GM20431 (cell line): ENCODE results near the gene MYBPH.

Experiments
- in situ Hi-C: fragments of 300-500 bp; cut with MseI, MboI; formaldehyde crosslinking; loops from one replicate; pipeline ENCODE4 v1.15.0; 2020; ENCODE audit warnings: low sequenced_read_pairs; ENCODE audit not compliant: unreplicated experiment

The MYBPH gene

DNA sequence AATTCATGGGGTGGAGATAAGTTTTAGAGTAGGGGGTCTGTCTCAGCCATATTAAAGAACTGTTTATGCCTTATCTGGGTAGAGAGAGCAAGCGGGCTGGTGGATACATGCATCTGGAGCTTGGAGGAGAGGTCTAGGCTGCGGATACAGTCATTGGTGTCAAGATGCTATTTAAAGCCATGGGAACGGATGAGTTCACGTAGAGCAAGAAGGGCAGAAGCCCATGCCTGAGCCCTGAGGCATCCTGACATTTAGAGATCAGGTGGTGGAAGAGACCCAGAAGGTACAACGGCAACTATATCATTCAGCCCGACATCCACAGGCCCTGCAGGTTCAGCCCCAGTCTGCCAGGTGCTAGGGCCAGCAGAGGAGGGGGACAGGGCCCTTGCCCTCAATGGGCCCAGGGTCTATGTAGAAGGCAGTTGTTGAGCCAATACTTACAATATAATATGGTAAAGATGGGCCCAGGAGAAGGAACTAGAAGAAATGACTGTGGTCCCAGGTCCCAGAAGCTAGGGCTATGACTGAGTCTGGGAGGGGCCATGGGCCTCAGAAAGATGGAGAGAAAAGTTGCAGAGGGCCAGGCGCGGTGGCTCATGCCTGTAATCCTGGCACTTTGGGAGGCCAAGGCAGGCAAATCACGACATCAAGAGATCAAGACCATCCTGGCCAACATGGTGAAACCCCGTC, 26.0 kb upstream of the MYBPH start:
- in situ Hi-C loops, result no loop called here

DNA sequence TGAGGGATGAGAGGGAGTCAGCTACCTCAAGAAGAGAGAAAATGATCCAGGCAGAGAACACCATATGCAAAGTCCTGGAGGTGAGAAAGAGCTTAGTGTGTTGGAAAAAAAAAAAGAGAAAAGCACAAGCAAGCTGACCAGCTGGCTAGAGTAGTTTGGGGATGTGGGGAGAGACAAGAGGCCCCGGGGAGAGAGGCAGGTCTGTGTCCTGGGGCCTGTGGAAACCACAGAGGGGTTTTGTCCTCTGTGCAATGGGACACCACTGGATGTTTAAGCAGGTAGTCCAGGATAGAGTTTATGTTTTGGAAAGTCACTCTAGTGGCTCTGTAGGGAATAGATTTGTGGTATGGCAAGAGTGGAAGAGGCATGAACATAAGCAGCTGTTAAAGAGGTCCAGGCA, 25.3 kb upstream of the MYBPH start:
- in situ Hi-C loops, result no loop called here

DNA sequence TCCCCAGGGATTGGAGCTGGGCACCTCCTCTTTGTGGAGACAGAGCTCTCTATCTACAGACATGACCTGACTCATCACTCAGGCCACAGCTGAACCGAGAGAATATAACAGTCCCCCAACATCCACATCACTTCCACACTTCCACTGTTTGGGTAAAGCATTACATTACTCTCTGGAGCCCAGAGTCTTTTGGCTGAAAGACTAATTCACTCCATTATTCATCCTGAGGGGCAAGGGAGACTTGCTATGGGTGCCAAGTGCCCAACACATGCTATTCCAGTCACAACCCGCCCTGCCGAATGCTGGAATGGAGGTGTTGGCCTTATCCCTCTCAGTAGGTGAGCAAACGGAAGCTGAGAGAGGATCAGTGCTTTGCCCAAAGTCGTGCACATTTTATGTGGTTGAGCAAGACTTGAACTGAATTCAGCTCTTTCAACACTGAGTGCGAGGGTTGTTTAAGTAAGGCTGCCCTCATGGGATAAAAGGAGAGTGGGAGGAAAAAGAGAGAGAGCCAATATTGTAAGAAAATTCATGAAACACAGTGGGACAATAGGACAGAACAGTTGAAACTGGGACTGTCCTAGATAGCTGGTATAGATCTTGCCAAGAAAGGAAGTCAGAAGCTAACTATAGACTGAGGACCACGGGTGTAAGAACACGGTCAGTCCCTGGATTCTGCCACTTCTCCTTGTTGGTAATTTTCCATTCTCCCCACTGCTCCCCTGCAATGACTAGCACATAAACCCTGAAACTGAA, 24.4 kb upstream of the MYBPH start:
- in situ Hi-C loops, result no loop called here

DNA sequence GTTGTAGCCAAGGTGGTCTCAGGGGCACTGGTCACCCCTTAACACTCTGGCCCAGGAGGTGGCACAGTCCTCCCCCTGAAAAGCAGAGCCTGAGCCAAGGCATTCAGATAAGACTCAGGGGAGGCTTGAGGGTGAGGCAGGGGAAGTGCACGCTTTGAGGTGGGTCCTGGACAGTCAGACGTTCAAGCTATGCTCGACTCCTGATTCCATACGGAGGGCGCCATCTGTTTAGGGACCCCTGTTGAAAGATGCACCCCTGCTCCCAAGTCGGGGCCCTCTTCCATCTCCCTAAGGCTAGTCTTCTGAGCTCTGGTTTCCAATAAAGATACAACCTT, 23.8 kb upstream of the MYBPH start:
- in situ Hi-C loops, result no loop called here

DNA sequence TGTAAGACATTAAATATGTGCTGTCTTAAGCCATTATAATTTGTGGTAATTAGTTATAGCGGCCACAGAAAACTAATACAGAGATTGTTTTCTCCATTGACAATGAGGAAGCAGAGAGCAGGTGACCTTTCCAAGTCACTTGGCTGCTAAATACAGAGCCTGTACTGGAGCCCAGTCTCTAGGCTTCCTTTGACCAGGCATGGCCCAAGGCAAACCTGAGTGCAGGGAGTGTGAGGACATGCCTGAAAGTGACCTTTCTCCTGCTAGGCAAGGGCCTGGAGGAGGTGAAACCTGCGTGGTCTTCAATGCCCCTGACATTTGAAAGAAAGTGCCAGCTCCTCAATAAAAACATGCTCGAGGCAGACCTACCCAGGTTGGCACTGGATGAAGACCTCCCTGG, 23.4 kb upstream of the MYBPH start:
- in situ Hi-C loops, result no loop called here

DNA sequence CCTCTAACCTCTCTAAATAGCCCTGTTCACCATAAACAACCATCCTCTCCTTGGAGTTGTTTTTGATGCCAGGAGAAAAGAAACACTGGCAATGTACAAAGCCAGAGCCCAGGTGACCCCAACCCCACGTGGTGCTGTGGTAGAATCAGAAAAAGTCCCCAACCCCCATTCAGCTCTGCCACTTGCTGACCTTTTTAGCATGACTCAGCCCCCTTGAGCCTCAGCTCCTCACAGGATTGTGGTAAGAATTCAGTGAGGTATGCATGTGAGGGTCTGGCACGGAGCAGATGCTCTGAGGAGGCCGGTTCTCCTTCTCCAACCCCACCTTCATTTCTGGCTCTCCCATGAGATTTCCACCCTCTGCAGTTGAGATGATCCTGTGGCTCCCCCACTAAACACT, 22.0 kb upstream of the MYBPH start:
- in situ Hi-C loops, result no loop called here

DNA sequence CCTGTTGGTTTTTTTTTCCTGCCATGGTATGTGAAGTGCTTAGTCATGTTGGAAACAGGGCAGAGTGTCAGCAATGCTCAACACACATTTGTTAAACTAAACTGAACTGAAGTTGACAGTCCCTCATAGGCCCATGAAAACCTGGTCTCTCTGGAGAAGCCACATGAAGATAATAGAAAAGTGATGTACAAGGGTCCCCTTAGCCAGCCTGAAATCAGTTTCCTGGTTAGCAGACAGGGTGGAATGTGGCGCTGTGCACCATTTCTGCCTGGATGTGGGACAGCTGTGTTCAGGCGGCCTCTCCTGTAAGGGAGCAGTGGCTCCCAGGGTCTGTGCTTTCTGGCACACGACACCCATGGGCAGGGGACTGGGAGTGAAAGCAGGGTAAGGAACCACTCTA, 20.7 kb upstream of the MYBPH start:
- in situ Hi-C loops, result no loop called here

DNA sequence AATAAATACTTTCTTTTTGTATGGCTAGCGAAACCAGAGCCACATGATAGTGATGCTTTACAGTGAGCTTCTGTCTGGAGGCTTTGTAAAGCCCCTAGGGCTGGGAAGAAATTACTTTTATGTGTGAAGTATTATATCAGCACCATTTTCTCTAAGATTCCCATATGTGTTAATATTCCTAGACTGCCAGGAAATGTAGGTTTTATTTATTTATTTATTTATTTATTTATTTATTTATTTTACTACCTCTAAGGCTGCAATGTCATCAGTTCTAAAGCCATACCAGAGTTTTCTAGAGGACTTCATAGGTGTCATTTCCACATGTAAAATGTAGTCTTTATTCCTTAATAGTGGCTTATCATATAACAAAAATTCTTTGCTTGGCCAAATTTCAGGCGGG, 15.3 kb upstream of the MYBPH start:
- in situ Hi-C loops, result no loop called here

DNA sequence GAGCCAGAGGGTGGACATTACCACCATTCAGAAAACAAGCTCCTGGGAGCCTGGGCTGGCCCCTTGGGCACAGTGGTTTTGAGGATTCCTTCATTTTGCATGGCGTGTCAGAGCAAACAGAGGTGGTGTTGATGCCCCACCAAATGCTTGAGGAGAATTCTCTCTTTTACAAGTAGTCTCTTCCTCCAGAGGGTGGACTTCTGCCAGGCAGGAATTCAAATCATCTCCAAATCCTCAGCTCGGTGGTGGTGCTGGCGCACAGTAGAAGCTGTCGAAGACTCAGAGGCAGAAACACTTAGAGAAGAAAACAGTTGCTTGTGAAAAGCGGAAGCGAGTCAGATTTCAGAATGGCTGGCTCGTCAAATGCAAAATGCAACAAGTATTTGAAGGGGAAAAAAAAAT, 14.3 kb upstream of the MYBPH start:
- in situ Hi-C loops, result no loop called here

DNA sequence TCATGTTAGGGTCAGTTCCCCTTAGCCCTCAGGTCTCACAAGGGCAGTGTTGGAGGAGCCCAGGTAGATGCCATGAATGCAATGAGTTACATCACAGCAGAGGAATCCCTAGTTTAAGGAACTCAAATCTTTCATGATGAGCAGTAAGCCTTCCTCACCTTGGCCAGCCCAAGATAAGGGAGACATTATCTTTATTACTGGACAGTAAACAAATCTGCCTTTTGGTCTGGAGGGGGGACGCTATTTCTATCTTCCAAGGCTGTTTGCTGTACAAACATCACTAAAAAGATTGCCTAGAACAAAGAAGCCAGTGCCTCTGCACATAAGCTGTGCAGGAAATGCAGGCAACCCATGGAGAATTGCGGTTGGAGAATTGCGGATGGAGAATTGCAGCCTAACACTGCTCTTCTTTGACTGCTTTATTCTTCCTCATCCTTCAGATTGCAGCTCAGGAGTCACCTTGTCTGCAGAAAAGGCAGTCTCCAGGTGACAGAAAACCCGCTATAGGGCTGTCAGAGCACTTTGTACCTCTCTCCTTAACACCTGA, 13.1 kb upstream of the MYBPH start:
- in situ Hi-C loops, result no loop called here

DNA sequence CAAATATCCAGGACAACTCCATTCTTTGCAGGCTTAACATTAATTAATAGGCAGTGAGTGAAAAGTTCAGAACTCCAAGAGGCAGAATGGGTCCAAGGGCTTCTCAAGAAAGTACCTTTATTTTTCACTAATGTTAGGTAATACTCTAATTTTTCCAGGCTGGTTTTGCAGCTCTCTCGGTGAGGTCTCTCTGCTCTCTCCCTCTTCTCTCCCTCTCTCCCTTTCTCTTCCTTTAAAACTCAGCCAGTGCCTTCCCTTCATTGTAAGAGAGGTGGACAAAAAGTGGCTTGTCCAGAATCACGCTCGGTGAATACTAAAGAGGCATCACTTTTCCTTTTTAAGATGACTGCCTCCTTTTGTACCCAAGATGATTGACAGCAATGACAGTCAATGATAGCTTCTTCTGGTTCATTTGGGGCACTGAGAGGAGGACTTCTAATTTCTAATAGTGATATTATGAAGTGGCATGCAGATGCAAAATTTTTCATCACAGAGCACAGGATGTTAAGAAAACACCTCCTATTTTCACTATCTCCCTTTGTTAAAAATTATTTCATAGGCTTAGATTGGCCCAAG, 12.2 kb upstream of the MYBPH start:
- in situ Hi-C loops, result no loop called here

DNA sequence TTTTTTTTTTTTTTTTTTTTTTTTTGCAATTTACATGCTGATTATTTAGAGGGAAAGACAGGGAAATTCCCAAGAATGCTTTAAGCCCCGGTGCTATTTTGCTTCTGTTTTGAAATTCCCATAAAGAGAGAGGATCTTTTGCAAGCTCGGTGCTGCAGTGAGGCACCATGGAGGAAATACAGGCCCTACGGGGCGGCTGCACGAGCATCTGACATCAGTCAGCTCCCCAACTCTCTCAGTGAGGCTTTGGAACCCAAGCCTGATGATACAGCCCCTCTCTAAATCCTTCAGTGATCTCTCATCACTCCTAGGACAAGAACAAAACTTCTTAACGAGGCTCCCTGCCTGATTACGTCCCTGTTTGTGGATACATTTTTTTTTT, 11.7 kb upstream of the MYBPH start:
- in situ Hi-C loops, result no loop called here

DNA sequence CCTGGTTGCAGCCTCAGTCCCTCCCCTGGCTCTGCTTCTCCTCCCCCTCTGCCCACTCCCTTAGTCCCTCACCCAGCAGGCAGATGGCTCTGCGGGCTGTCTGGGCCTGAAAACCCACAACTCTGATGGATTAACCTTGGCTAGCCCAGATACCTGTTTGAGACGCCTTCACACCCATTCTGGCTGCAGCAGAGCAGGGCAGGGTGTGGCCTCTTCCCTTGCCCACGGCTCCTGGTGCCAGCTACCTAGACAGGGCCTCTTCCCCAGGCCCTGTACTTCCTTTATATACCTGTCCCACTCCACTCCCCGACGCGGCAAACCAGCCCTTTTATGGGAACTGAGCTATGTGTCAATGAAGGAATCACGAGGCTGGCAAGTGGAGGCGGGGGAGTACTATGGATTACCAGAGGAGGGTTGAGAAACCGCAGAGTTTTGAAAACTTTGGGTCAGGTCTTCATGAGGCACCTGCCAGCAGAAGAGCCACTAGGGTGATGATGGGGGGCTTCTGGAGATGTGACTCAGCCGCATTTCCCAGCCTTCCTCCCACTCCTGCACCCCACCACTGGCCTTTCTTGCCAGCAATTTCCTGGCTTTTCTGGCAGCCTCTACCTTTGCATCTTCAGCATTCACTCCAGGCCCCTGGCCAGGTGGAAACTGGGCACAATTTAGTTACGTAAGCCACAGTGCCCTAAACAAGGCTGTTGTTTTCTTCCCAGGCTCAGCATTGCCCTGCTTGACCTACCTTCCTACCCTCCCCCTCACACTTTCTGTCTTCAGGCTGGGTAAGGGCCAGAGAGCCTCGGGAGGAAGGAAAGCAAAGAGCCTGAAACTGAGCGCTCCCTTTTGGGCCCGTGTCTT, 11.0 kb upstream of the MYBPH start, which contains the start of gene CHI3L1:
TSS of gene CHI3L1 (minus strand) at position 259 of the 858 bp plus-strand sequence. CDS start at position 178, 81 bp downstream.
- in situ Hi-C loops, result no loop called here

DNA sequence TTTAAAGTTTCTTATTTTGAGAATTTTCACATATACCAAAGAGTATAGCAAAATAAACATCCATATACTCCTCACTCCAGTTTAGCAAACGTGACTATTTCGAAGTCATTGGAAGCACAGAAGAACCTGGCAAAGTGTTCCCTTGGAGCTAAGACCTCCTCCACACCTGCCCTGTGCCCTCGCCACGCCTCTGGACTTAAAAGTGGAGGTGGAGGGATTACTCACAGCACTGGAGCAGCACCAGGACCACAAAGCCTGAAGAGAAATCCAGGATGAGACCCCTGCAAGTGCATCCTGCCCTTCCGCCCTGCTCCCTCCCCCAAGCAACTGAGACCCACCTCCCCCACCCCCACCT, 10.4 kb upstream of the MYBPH start:
- in situ Hi-C loops, result no loop called here

DNA sequence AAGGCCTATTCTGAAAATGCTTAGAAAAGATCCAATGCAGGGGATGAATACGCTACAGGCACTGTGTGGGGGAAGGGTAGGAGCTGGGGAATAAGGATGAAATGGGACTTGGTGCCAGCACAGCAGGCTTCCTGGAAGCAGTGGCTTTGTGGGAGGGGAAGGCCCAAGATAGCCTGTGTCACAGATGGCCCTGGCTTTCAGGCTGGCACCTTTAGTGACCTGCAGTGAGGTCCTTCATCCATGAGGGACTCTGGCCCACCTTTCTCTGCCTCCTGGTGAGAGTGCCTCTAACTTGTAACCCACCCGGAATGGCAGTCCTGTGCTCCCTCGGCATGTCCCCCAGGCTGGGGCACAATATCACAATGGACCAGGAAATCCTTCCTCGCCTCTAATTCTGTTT, 10.0 kb upstream of the MYBPH start:
- in situ Hi-C loops, result no loop called here

DNA sequence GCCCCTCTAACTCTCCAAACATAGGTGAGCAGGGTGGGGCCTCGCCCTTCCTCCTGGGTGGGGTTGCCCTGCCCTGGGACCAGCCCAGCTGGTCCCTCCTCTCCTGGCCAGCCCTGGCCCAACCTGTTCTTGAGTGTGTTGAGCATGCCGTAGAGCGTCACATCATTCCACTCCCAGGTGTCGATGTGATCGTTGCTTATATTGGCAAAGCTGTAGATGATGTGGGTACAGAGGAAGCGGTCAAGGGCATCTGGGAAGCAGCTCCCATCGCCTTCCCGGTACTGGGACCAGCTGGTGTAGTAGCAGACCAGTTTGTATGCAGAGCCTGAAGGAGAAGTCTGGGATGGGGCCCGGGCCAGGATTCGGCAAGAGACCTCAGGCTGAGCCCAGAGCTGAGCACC, 9.4 kb upstream of the MYBPH start:
- in situ Hi-C loops, result no loop called here

DNA sequence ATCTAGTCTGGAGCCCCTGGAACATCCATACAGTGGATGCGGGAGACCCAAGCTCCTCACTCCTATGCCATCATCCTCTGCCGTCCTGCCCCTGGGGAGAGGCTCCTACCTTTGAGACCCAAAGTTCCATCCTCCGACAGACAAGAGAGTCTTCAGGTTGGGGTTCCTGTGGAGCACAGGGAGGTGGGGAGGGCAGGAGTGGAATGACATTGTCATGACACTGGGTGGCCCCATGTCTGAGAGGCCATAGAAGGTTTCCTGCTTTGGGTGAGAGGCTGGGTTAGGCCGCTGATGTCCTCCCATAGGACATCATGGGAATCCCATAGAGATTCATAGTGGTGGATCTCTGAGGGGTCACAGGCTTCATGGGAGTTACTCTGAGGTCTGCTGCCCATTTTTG, 8.8 kb upstream of the MYBPH start:
- in situ Hi-C loops, result no loop called here

DNA sequence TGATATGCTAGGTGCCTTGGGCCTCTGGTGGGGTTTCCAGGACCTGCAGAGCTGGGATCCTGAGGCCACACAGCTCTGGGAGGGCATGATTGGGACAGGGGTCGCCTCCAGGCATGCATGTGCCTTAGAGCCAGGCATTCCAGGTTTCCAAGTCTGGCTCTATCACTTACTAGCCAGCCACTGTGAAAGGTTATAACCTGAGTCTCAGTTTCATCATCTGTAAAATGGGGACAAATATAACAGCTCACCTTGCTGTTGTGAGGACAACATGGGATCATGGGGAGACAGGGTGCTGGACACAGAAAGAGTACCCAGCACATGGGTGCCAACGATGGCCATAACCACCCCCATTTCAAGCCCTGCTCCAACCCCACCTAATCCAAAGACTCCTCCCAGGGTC, 8.2 kb upstream of the MYBPH start:
- in situ Hi-C loops, result no loop called here

DNA sequence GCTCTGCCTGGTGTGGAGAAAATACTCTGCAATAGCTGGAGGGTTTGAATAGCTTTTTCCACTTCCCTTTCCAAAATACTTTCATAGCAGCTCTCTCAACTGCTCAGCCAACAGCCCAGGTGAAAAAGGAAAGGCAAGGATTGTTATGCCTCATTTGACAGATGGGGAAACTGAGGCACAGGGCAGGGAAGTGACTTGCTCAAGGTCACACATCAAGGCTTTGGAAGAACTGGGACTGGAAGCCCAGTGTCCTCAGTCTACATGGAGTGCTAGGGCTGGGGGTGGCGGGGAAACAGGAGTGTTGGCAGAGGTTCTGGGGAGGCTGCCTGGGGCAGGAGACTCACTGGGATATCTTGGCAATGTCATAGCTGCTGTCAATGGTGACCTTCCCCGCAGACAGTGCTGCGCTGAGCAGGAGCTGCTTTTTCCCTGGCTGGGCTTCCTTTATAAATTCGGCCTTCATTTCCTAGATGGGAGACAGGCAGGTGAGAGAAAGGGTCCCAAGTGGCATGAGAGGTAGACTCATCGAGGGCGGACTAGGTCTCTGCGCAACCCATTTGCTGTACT, 6.8 kb upstream of the MYBPH start:
- in situ Hi-C loops, result no loop called here
